Neural cell (in vitro differentiated cells): ENCODE results near the gene LENEP. TPM values are rescaled to one million over a fixed set of nuclear protein-coding genes. Genes with fewer than 3 reads are reported as not detected.

Experiments
- H2AFZ ChIP-seq: fragments of 200-600, 300-800 bp; sonication (generic), shearing (Covaris generic); 2 replicates; pipeline ENCODE4 v1.6.0; 2014; ENCODE audit warnings: low read depth, mild to moderate bottlenecking, antibody characterized with exemption, low read length, moderate library complexity
- H3F3A ChIP-seq: fragments of 200-600 bp; shearing (Covaris generic); 2 replicates; pipeline ENCODE4 v1.6.1; 2016; ENCODE audit warnings: mild to moderate bottlenecking, moderate library complexity, mixed read lengths, antibody characterized with exemption, low read length; ENCODE audit not compliant: insufficient read depth, poor library complexity, severe bottlenecking
- H3K27ac ChIP-seq: fragments of 200-600, 300-800 bp; sonication (generic), shearing (Covaris generic); 2 replicates; pipeline ENCODE4 v1.5.1; 2014; ENCODE audit warnings: mild to moderate bottlenecking, low read length, moderate library complexity
- H3K27me3 ChIP-seq: fragments of 300-800, 200-600 bp; sonication (generic), shearing (Covaris generic); 2 replicates; pipeline ENCODE4 v1.6.0; 2014; ENCODE audit warnings: mild to moderate bottlenecking, low read depth, low read length, moderate library complexity; ENCODE audit not compliant: insufficient read depth
- H3K36me3 ChIP-seq: fragments of 300-800, 200-600 bp; sonication (generic), shearing (Covaris generic); 2 replicates; pipeline ENCODE4 v1.5.1; 2014; ENCODE audit warnings: mild to moderate bottlenecking, antibody characterized with exemption, low read length, moderate library complexity; ENCODE audit not compliant: insufficient read depth
- H3K4me2 ChIP-seq: fragments of 300-800, 200-600 bp; sonication (generic), shearing (Covaris generic); 2 replicates; pipeline ENCODE4 v1.6.0; 2014; ENCODE audit warnings: mild to moderate bottlenecking, low read length
- H3K4me3 ChIP-seq: fragments of 300-800, 200-600 bp; sonication (generic), shearing (Covaris generic); 2 replicates; pipeline ENCODE4 v1.5.1; 2014; ENCODE audit warnings: mild to moderate bottlenecking, low read length, moderate library complexity
- H3K79me2 ChIP-seq: fragments of 200-600 bp; shearing (Covaris generic); replicated peaks from 2 replicates; pipeline ENCODE4 v1.6.0; 2014; ENCODE audit warnings: mild to moderate bottlenecking, low read length, moderate library complexity; ENCODE audit not compliant: insufficient read depth
- H3K9ac ChIP-seq: fragments of 300-800, 200-600 bp; sonication (generic), shearing (Covaris generic); 2 replicates; pipeline ENCODE4 v1.6.1; 2016; ENCODE audit warnings: mild to moderate bottlenecking, low read length, mixed read lengths
- H3K9me2 ChIP-seq: fragments of 200-600 bp; shearing (Covaris generic); 2 replicates; pipeline ENCODE4 v1.6.1; 2016; ENCODE audit warnings: mild to moderate bottlenecking, low read length, mixed read lengths; ENCODE audit not compliant: insufficient read depth
- H3K9me3 ChIP-seq: fragments of 200-600, 300-800 bp; sonication (generic), shearing (Covaris generic); 2 replicates; pipeline ENCODE4 v1.6.1; 2016; ENCODE audit warnings: mild to moderate bottlenecking, mixed run types, low read length, moderate library complexity, mixed read lengths
- H4K20me1 ChIP-seq: fragments of 200-600 bp; shearing (Covaris generic); 2 replicates; pipeline ENCODE4 v1.6.1; 2016; ENCODE audit warnings: mild to moderate bottlenecking, mixed run types; ENCODE audit not compliant: insufficient read depth
- EP300 ChIP-seq: fragments of 450-650 bp; conservative IDR thresholded peaks from 2 replicates; pipeline ENCODE4 v1.6.1; 2014; ENCODE audit warnings: antibody characterized with exemption, mild to moderate bottlenecking, moderate library complexity; ENCODE audit not compliant: poor library complexity, severe bottlenecking
- POLR2AphosphoS5 ChIP-seq: IDR thresholded peaks from 2 replicates; pipeline ENCODE4 v1.6.1; 2012
- RAD21 ChIP-seq: fragments of 450-650 bp; conservative IDR thresholded peaks from 2 replicates; pipeline ENCODE4 v1.6.1; 2014; ENCODE audit warnings: antibody characterized with exemption, mild to moderate bottlenecking, moderate library complexity
- SMC3 ChIP-seq: fragments of 450-650 bp; conservative IDR thresholded peaks from 2 replicates; pipeline ENCODE4 v1.6.1; 2014; ENCODE audit warnings: antibody characterized with exemption, mild to moderate bottlenecking, moderate library complexity; ENCODE audit not compliant: poor library complexity
- polyA plus RNA-seq: library from polyadenylated mRNA; depleted of rRNA; stranded (reverse); fragments of >200 nt; gene quantifications from 2 replicates; pipeline ENCODE4 v1.2.3, GENCODE V29; 2014
- TF ChIP-seq, protein P1 (sequence below): fragments of 450-650 bp; IDR thresholded peaks from 2 replicates; pipeline ENCODE4 v1.5.1; 2014; ENCODE audit warnings: antibody characterized with exemption, mild to moderate bottlenecking, moderate library complexity; ENCODE audit not compliant: poor library complexity, severe bottlenecking

LENEP gene
- polyA plus RNA-seq, 1 donor from 2014 or later, result not detected

DNA sequence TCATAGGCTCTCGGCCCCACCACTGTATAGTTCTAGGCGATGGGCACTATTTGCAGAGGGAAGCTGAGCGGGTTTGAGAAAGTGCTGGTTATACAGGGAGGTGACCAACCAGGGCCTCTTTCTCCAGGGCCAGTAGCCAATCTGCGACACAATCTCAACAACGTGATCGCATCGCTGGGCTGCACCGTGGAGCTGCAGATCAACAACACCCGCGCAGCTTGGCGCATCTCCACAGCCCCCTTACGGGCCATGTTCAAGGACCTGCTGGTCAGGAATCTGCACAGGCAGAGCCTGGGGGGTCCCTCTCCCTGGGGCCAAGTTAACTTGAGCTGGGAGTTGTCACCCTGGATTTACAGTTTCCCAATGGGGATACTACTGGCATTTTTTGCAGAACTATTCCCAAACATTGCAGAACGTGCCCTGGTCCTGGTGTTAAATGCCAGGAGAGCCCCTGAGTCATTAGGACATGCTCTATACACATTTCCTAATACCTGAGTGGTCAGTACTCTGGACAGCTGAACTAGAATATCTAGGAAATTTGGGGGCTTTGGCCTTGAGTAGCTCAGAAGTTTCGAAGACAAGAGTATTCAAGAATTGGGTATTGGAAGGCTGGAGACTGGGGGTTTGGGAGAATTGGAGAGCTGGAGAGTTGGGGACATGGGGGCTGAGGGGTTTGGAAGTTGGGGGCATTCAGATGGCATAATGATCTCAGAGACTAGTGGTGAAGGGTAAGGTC is 47.1 kb downstream of the LENEP start:
- Histone ChIP-seq H3F3A (no peaks in the 10 kb centered on the region), H3K36me3 (no peaks in the 10 kb centered on the region), H3K27me3 (no peaks in the 10 kb centered on the region), H3K9me3 (no peaks in the 10 kb centered on the region), H3K9me2 (no peaks in the 10 kb centered on the region), H3K9ac (no peak overlapping the region), H3K79me2 (no peaks in the 10 kb centered on the region), H3K27ac (no peak overlapping the region), H2AFZ (no peak overlapping the region), H3K4me2 (no peak overlapping the region), H3K4me3 (no peak overlapping the region), H4K20me1 (no peaks in the 10 kb centered on the region)
- no peak for TF ChIP-seq EP300
- no peak for TF ChIP-seq POLR2AphosphoS5
- TF ChIP-seq, protein P1, sequence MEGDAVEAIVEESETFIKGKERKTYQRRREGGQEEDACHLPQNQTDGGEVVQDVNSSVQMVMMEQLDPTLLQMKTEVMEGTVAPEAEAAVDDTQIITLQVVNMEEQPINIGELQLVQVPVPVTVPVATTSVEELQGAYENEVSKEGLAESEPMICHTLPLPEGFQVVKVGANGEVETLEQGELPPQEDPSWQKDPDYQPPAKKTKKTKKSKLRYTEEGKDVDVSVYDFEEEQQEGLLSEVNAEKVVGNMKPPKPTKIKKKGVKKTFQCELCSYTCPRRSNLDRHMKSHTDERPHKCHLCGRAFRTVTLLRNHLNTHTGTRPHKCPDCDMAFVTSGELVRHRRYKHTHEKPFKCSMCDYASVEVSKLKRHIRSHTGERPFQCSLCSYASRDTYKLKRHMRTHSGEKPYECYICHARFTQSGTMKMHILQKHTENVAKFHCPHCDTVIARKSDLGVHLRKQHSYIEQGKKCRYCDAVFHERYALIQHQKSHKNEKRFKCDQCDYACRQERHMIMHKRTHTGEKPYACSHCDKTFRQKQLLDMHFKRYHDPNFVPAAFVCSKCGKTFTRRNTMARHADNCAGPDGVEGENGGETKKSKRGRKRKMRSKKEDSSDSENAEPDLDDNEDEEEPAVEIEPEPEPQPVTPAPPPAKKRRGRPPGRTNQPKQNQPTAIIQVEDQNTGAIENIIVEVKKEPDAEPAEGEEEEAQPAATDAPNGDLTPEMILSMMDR, result no peak
- TF ChIP-seq SMC3, result no peak

DNA sequence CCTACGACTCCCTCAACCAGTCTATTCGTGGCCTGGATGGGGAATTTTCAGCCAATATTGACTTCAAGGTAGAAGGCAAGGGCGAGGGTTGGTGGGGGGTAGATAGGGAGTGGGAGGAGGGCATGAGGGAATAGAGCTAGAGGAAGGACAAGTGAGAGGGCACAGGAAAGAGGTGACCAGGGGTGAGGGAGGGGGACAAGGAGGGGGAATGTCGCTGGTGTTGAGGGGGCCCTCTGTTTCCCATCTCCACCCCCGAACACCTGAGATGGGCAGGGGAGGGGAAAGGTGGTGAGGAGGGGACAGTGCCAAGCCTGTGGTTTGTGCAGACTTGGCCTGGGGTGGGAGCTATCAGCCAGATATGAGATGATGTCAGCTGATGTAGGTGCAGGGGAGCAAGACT is 49.4 kb downstream of the LENEP start:
- no peaks in the 10 kb centered on the region for H4K20me1 ChIP-seq
- H3K9ac ChIP-seq, result no peak overlapping the region
- H2AFZ ChIP-seq, result no peak overlapping the region
- H3K9me3 ChIP-seq, result no peaks in the 10 kb centered on the region
- no peaks in the 10 kb centered on the region for H3K27me3 ChIP-seq
- no peaks in the 10 kb centered on the region for H3K9me2 ChIP-seq
- no peak for TF ChIP-seq RAD21
- H3K27ac ChIP-seq, result no peak overlapping the region
- H3K36me3 ChIP-seq, result no peaks in the 10 kb centered on the region
- H3K4me2 ChIP-seq, result no peak overlapping the region
- no peaks in the 10 kb centered on the region for H3K79me2 ChIP-seq
- no peaks in the 10 kb centered on the region for H3F3A ChIP-seq
- H3K4me3 ChIP-seq, result no peak overlapping the region

DNA sequence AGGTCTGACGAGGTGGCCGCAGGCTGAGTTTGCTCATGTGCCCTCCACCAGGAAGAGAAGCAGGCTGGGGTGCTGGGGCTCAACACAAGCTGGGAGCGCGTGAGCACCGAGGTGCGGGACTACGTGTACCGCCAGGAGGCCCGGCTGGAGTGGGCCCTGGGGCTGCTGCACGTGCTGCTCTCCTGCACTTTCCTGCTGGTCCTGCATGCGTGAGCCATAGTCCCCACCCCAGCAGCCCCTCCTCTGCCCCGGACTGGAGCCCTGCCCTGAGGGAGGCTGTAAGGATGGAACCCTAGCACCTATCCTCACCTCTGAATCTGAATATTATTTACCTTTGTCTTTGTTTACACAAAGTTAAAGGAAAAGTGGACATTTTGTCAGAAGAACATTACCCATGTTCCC is 49.9 kb downstream of the LENEP start:
- Histone ChIP-seq H3K9me2 (no peaks in the 10 kb centered on the region), H3K4me3 (no peak overlapping the region), H3K9me3 (no peaks in the 10 kb centered on the region), H4K20me1 (no peaks in the 10 kb centered on the region), H3F3A (no peaks in the 10 kb centered on the region), H3K27me3 (no peaks in the 10 kb centered on the region), H3K9ac (no peak overlapping the region), H3K36me3 (no peaks in the 10 kb centered on the region), H3K27ac (no peak overlapping the region), H2AFZ (no peak overlapping the region), H3K79me2 (no peaks in the 10 kb centered on the region), H3K4me2 (no peak overlapping the region)
- TF ChIP-seq POLR2AphosphoS5, result no peak
- TF ChIP-seq, protein P1, result no peak
